Rectal smooth muscle tissue (tissue), 1 donor: ENCODE data around the gene NBPF12.
"Not testable (repeated sequence)": the region's sequence is repeated elsewhere in the genome, so short reads cannot be mapped to it uniquely, and the experiment has no call there.

Source experiments
- H3K27ac ChIP-seq: one replicate; pipeline ENCODE4 v1.7.0; 2013; ENCODE audit warnings: low read depth, low read length, inconsistent platforms
- H3K27me3 ChIP-seq: one replicate; pipeline ENCODE4 v1.7.0; 2013; ENCODE audit warnings: low read length; ENCODE audit not compliant: control insufficient read depth, insufficient read depth
- H3K36me3 ChIP-seq: one replicate; pipeline ENCODE4 v1.7.0; 2013; ENCODE audit warnings: low read length; ENCODE audit not compliant: control insufficient read depth, insufficient read depth
- H3K4me1 ChIP-seq: one replicate; pipeline ENCODE4 v1.7.0; 2013; ENCODE audit warnings: low read length; ENCODE audit not compliant: control insufficient read depth, insufficient read depth
- H3K4me3 ChIP-seq: one replicate; pipeline ENCODE4 v1.7.0; 2013; ENCODE audit warnings: low read length
- H3K9ac ChIP-seq: one replicate; pipeline ENCODE4 v1.7.0; 2013; ENCODE audit warnings: low read length

The NBPF12 gene

DNA sequence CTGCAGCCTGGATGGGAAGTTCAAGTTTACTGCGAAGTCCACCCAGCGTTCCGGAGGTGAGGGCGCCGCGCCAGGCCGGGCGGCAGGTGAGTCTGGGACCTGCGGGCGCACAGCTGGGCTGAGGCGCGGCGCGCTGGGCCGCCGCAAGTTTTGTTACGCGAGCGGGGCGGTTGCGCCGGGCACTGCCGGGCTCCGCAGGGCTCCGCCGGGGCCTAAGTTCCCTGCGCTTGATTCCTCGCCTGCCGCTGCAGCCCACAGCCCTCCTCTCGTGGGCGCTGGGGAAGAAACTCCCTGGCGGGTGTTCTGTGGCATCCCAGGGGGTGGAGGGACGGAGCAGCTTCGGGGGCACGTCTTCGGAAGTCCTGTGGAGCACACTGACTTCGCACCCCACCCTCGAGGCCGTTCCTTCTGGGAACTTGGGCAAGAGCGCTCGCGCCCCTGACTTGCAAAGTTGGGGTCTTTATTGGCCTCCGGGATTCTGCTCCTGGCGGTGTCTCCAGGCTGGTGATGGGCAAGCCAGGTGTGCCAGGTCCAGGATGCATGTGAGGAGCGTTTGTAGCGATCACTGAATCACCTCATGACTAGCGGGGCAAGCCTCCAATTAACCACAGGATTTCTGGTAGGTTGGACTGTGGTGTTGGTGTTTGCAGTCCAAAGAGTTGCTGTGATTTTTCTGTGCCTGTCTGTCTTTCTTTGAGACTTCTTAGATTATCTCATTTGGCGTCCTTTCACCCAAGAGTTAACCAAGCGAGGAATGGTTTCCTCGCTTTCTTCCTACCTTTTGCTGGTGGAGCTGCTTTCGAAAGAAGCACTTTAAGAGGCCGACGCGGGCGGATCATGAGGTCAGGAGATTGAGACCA lies 1.0 kb downstream of the NBPF12 start:
- H3K9ac ChIP-seq, H3K27me3 ChIP-seq, H3K36me3 ChIP-seq, H3K4me1 ChIP-seq: not testable (repeated sequence)
- Histone ChIP-seq H3K4me3 (peak overlapping the region; percentile 80), H3K27ac (peak overlapping the region; percentile 68)

DNA sequence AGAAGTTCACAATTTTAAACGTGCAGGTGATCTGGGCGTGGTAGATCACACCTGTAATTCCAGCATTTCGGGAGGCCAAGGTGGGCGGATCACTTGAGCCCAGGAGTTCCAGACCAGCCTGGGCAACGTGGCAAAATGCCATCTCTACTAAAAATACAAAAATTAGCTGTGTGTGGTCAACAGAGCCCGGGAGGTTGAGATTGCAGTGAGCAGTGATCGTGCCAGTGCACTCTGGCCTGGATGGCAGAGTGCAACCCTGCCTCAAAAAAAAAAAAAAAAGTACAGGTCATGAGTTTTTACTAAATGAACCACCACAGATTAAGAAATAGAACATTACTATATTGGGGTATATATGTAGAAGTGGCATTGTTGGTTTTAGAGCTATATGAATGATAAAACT lies 2.2 kb downstream of the NBPF12 start:
- H3K27ac ChIP-seq, H3K36me3 ChIP-seq, H3K9ac ChIP-seq, H3K27me3 ChIP-seq, H3K4me1 ChIP-seq, H3K4me3 ChIP-seq: not testable (repeated sequence)

DNA sequence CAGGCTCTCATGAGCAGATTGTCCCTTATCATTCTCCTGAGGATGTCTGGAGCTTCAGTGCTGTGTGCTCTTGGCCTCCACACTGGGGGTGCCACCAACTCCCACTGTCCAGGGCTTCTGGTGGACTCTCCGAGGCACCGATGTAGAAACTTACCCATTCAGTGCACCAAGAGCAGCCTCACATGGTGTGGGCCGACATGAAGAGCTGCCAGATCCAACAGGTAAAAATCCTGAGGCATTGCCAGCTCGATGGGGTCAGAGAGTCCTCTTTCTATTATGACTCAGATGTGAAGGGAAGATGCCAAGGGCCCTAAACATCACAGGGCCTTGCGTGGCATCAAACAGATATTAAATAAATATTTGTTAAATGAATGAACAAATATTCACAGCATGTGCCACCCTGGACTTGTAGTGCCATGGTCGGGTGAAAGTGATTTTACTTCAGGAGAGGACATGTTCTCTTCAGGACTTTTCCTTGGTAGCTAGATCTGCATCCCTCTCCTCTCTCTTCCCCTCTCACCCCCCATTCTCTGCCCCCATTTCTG lies 5.3 kb downstream of the NBPF12 start:
- H3K27ac ChIP-seq, H3K4me3 ChIP-seq, H3K9ac ChIP-seq, H3K4me1 ChIP-seq, H3K36me3 ChIP-seq, H3K27me3 ChIP-seq: not testable (repeated sequence)

DNA sequence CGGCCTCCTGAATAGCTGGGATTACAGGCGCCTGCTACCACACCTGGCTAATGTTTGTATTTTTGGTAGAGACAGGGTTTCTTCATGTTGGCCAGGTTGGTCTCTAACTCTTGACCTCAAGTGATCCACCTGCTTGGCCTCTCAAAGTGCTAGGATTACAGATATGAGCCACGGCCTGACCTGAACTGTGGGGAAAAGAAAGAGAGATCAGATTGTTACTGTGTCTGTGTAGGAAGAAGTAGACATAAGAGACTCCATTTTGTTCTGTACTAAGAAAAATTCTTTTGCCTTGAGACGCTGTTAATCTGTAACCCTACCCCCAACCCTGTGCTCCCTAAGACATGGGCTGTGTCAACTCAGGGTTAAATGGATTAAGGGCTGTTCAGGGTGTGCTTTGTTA lies 10.0 kb downstream of the NBPF12 start:
- H3K27me3 ChIP-seq, H3K4me1 ChIP-seq, H3K27ac ChIP-seq, H3K9ac ChIP-seq, H3K36me3 ChIP-seq, H3K4me3 ChIP-seq: not testable (repeated sequence)

DNA sequence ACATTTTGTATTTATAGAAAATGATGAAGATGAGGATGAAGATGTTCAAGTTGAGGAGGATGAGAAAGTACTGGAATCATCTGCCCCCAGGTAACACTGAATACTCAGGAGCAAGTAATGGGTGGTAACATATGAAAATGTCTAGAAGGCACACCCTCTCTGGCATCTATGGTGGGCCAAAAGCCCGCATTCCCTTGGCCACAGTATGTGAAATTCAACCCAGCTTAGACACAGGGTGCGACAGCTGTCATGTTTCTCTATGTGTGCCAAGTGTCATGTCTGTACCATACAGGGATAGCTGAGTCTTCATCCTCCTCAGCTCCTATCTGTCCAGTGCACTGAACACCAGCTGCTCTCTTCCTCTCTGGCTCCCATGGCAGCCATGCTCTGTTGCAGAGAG lies 26.2 kb downstream of the NBPF12 start:
- not testable (repeated sequence) for H3K27me3 ChIP-seq, H3K27ac ChIP-seq, H3K36me3 ChIP-seq, H3K4me3 ChIP-seq, H3K4me1 ChIP-seq, H3K9ac ChIP-seq

DNA sequence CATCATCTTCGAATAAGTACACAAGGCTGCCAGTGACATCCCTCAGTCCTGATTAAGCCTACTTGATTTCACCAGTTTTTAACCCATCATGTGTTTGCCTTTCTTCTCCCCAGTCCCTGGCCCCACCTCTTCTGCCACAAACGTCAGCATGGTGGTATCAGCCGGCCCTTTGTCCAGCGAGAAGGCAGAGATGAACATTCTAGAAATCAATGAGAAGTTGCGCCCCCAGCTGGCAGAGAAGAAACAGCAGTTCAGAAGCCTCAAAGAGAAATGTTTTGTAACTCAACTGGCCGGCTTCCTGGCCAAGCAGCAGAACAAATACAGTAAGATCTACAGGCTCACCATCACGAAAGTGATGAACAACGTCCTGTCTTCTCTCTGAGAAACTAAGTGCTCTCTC lies 28.2 kb downstream of the NBPF12 start:
- not testable (repeated sequence) for H3K36me3 ChIP-seq, H3K27ac ChIP-seq, H3K4me1 ChIP-seq, H3K4me3 ChIP-seq, H3K9ac ChIP-seq, H3K27me3 ChIP-seq

DNA sequence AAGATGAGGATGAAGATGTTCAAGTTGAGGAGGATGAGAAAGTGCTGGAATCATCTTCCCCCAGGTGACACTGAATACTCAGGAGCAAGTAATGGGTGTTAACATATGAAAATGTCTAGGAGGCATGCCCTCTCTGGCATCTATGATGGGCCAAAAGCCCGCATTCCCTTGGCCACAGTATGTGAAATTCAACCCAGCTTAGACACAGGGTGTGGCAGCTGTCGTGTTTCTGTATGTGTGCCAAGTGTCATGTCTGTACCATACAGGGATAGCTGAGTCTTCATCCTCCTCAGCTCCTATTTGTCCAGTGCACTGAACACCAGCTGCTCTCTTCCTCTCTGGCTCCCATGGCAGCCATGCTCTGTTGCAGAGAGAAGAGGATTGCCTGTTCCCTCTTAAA lies 32.5 kb downstream of the NBPF12 start:
- not testable (repeated sequence) for H3K9ac ChIP-seq, H3K4me1 ChIP-seq, H3K27ac ChIP-seq, H3K36me3 ChIP-seq, H3K27me3 ChIP-seq, H3K4me3 ChIP-seq

DNA sequence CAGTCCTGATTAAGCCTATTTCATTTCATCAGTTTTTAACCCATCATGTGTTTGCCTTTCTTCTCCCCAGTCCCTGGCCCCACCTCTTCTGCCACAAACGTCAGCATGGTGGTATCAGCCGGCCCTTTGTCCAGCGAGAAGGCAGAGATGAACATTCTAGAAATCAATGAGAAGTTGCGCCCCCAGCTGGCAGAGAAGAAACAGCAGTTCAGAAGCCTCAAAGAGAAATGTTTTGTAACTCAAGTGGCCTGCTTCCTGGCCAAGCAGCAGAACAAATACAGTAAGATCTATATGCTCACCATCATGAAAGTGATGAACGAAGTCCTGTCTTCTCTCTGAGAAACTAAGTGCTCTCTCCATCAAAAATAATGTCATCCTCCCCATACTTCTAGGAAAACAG lies 34.6 kb downstream of the NBPF12 start:
- H3K27ac ChIP-seq, H3K36me3 ChIP-seq: not testable (repeated sequence)

DNA sequence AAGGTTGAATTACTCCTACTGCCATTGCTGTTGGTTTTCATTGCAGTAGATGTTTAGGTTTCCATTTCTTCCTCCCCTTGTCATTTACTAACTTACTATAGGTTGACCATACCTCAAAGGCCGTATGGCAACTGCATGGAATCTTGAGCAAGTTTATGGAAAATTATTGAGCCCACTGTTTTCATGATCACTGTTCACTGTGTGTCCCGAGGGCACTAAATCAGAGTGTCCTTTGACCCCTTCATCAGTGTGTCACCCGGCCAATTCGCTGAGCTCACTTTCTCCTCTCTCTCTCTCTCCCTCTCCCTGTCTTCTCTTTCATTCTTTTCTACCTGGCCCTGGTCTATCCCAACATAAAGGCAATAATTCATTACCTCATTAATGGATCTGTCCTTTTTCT lies 47.7 kb downstream of the NBPF12 start:
- not testable (repeated sequence) for H3K9ac ChIP-seq, H3K36me3 ChIP-seq, H3K4me1 ChIP-seq, H3K27ac ChIP-seq, H3K27me3 ChIP-seq, H3K4me3 ChIP-seq

More for the DNA sequence above, 34.6 kb downstream of the NBPF12 start:
- not testable (repeated sequence) for H3K9ac ChIP-seq, H3K4me3 ChIP-seq, H3K27me3 ChIP-seq, H3K4me1 ChIP-seq

DNA sequence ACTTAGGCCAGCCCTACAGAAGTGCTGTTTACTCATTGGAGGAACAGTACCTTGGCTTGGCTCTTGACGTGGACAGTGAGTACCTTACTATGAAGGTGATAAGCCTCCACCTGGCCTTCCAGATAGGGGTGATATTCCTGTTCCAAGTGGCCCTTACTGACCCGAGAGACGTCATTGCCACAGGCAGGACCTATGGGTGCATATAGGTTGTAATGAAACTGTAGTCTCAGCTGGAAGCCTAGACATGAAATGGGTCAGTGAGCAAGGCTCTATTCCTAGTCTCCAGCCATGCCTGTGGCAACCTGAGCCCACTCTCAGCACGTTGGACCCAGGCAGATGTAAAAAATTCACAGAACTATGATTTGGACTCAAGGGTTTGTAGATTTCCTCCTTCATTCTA lies 48.3 kb downstream of the NBPF12 start:
- not testable (repeated sequence) for H3K27ac ChIP-seq, H3K27me3 ChIP-seq

DNA sequence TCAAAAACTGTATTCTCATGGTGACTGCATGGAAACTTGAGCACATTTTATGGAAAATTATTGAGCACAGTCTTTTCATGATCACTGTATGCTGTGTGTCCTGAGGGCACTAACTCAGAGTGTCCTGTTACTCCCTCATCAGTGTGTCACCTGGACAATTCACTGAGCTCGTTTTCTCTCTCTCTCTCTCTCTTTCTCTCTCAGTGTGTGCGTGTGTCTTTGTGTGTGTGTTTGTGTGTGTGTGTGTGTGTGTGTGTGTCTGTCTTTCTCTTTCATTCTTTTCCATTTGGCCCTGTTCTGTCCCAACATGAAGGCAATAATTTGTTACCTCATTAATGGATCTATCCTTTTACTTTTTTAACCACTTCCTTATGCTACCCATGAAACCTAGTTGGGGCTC lies 49.4 kb downstream of the NBPF12 start:
- not testable (repeated sequence) for H3K36me3 ChIP-seq, H3K4me3 ChIP-seq, H3K9ac ChIP-seq, H3K4me1 ChIP-seq, H3K27me3 ChIP-seq, H3K27ac ChIP-seq

More for the DNA sequence above, 48.3 kb downstream of the NBPF12 start:
- not testable (repeated sequence) for H3K4me3 ChIP-seq, H3K4me1 ChIP-seq, H3K36me3 ChIP-seq, H3K9ac ChIP-seq

DNA sequence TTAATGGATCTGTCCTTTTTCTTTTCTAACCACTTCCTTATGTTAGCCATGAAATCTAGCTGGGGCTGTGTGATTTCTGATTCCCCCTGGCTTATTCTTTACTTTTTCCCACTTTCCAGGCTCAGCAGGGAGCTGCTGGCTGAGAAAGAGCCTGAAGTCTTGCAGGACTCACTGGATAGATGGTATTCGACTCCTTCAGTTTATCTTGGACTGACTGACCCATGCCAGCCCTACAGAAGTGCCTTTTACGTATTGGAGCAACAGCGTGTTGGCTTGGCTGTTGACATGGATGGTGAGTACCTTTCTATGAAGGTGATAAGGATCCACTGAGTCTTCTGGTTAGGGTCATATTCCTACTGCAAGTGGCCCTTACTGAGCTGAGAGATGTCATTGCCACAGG lies 51.3 kb downstream of the NBPF12 start:
- H3K4me3 ChIP-seq, H3K27ac ChIP-seq, H3K4me1 ChIP-seq, H3K27me3 ChIP-seq, H3K9ac ChIP-seq, H3K36me3 ChIP-seq: not testable (repeated sequence)

DNA sequence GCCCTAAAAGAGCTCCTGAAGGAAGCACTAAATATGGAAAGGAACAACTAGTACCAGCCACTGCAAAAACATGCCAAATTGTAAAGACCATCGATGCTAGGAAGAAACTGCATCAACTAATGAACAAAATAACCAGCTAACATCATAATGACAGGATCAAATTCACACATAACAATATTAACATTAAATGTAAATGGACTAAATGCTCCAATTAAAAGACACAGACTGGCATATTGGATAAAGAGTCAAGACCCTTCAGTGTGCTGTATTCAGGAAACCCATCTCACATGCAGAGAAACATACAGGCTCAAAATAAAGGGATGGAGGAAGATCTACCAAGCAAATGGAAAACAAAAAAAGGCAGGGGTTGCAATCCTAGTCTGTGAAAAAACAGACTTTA lies 70.4 kb downstream of the NBPF12 start:
- H3K4me1 ChIP-seq, H3K27me3 ChIP-seq, H3K27ac ChIP-seq, H3K36me3 ChIP-seq, H3K4me3 ChIP-seq, H3K9ac ChIP-seq: not testable (repeated sequence)
